NK-92 treated with Interleukin-12 subunit alpha and Interleukin-12 subunit beta, amount 100 ng/mL, for 24 hours (cell line): ENCODE measurements around the gene LPCAT3.

Experiments used
- DNase-seq: peaks from one replicate; lab custom pipeline; 2025; lab: John Stamatoyannopoulos, UW

Gene LPCAT3

GRCh38 chr12:6998715-6999451 is 19.4 kb downstream of the LPCAT3 start:
- DNase-seq = no peak

- no peak for DNase-seq
These were observed 22.2 kb downstream of the LPCAT3 start for GRCh38 chr12:6996040-6996441.

GRCh38 chr12:6987956-6988553 is 30.2 kb downstream of the LPCAT3 start:
- no peak for DNase-seq

GRCh38 chr12:6982532-6982931 is 35.7 kb downstream of the LPCAT3 start:
- no peak for DNase-seq

GRCh38 chr12:6981152-6982052 is 36.9 kb downstream of the LPCAT3 start:
- no peak for DNase-seq

- DNase-seq = no peak
These were observed 37.5 kb downstream of the LPCAT3 start for GRCh38 chr12:6980740-6981139.

GRCh38 chr12:6980075-6980474 is 38.2 kb downstream of the LPCAT3 start:
- DNase-seq = no peak

GRCh38 chr12:6979453-6979852 is 38.8 kb downstream of the LPCAT3 start:
- no peak for DNase-seq

- DNase-seq = no peak
These were observed 39.3 kb downstream of the LPCAT3 start for GRCh38 chr12:6979021-6979420.

- DNase-seq = no peak
These were observed 39.7 kb downstream of the LPCAT3 start for GRCh38 chr12:6978611-6979011.

- DNase-seq = no peak
These were observed 40.1 kb downstream of the LPCAT3 start for GRCh38 chr12:6978188-6978587.

GRCh38 chr12:6977653-6978052 is 40.6 kb downstream of the LPCAT3 start:
- DNase-seq = no peak

- no peak for DNase-seq
These were observed 42.8 kb downstream of the LPCAT3 start for GRCh38 chr12:6975297-6976032.

GRCh38 chr12:6974180-6974579 is 44.1 kb downstream of the LPCAT3 start:
- DNase-seq = no peak

- no peak for DNase-seq
These were observed 48.2 kb downstream of the LPCAT3 start for GRCh38 chr12:6970096-6970527.

- DNase-seq = no peak
These were observed 49.9 kb downstream of the LPCAT3 start for GRCh38 chr12:6968426-6968825.

- no peak for DNase-seq
These were observed 50.6 kb downstream of the LPCAT3 start for GRCh38 chr12:6967651-6968100.

- no peak for DNase-seq
These were observed 51.9 kb downstream of the LPCAT3 start for GRCh38 chr12:6966351-6966750.

GRCh38 chr12:6965714-6966113 is 52.6 kb downstream of the LPCAT3 start:
- no peak for DNase-seq

GRCh38 chr12:6965026-6965661 is 53.1 kb downstream of the LPCAT3 start:
- DNase-seq = peak; percentile 34

- no peak for DNase-seq
These were observed 53.7 kb downstream of the LPCAT3 start for GRCh38 chr12:6964605-6965025.
